NCI-H1048 (cell line): Measurements from ENCODE around the gene PEPD.
"Not testable (repeated sequence)": the region's sequence is repeated elsewhere in the genome, so short reads cannot be mapped to it uniquely, and the experiment has no call there.

Experiments
- DNase-seq: peaks from one replicate; lab custom pipeline; 2025; lab: John Stamatoyannopoulos, UW

Gene PEPD

DNA sequence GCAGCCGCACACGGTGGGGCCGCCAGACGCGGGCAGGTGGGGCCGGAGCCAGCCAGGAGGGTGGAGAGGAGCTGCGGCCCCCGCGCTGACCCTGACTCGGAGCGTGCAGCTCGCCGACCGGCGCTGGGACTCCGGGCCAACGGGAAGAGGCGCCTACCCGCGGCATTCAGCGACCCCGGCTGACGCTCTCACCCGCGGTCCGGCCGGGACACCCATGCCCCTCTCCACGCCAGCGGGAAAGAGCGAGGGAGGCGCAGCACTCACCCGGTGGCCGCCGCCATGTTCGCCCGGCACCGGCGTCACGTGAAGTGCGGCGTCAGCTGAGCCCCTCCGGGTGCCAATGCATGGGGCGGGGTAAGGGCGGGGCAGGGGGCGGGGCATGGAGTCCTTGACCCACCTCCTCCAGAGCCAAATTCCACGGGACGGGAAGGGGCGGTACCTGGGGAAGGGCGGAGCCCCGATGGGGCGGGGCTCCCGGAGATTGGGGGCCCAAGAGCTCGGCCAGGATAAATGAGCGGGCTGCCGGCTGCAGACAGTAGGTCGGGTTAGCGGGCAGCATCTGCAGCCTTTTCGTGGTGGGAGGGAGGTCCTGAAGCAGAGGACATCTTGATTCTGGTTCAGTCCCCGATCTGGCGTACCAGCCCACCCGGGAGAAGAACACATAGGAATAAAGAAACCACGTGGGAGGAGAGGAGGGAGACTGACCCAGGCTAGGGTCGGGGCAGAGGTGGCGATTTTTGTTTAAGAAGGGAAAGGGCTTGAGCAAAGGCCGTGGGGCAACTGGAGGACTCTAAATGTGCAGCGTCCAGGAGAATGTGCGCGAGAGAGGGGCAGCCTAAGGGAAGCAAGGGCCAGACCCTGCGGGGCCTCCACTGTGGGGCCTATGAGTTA lies at the start of gene PEPD:
TSS of gene PEPD (minus strand) at position 312 of the 891 bp plus-strand sequence. CDS start at position 281, 31 bp downstream.
- no peak for DNase-seq

DNA sequence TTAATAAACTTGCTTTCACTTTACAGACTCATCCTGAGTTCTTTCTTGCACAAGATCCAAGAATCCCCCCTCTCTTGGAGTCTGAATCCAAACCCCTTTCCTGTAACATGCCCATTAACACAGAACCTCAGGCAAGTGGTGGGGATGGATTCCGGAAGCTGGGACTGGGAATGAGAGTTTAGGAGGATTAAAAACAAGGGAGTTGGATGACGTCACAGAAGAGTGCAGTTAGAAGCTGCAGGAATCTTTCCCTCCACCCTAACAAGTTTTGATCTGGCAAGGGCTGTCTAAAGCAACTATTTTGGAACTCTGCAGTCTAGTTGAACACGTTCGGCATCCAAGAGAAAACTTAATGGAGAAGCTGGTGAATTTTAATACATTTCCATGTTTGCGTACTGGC lies 48.2 kb upstream of the PEPD start:
- no peak for DNase-seq

DNA sequence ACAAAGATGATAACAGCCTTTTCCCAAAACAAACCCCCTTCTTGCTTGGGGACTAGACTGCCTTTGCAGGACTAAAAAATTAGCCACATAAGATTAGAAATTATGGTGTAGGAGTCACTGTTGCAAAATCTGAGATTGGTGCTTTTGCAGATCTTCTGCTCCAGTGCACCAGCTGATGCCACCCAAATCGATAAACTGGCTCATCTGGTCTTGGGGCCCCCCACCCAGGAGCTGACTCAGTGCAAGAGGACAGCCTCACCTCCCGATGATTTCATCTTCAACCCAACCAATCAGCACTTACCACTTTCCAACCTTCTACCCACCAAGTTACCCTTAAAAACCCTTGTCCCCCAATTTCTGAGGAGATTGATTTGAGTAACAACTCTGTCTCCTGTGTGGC lies 47.1 kb upstream of the PEPD start:
- DNase-seq = no peak

DNA sequence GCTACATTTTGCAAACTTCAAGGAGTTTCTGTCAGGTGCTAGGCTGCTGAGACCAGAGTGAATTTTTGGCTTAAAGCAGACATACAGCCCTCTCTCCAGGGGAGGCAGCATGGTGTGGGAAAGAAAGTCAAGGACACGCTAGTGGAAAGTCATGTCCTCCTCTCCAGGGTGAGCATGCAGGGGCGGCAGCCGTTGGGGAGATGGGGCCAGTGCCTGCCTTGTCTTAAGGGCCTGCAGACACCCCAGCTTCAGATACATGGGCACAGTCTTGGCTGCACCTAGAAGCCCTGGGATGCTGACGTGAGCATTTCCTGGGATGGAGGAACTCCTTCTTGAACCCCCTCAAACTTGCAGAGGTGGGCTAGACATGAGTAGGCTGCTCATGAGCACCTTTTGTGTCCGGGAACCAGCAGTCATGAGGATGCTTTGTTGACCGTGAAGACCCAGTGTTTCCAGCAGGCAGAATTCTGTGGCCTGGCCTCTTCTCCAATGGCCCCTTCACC lies 43.3 kb upstream of the PEPD start:
- DNase-seq = no peak

DNA sequence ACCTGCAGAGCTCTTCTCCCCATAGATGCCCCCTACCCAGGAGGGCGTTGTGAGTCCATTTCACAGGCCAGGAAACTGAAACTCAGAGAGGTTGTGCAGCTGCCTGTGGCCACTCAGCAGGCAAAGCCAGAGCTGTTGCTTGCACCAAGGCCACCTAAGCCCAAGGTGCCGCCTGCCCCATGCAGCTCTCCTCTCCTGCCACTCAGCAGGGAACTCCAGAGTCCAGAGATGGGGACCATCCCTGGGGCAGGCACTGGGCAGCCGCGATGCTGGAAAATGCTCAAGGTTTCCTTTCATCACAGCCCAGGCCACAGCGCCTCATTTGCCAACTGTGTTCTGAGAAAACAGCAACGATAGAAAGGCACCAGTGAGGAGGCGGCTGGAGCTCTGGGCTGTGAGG lies 41.0 kb upstream of the PEPD start:
- DNase-seq = no peak

DNA sequence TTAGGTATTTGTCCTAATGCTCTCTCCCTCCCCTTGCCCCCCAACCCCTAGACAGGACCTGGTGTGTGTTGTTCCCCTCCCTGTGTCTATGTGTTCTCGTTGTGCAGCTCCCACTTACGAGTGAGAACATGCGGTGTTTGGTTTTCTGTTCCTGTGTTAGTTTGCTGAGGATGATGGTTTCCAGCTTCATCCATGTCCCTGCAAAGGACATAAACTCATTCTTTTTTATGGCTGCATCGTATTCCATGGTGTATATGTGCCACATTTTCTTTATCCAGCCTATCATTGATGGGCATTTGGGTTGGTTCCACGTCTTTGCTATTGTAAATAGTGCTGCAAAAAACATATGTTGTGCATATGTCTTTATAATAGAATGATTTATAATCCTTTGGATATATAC lies 40.1 kb upstream of the PEPD start:
- DNase-seq = not testable (repeated sequence)

DNA sequence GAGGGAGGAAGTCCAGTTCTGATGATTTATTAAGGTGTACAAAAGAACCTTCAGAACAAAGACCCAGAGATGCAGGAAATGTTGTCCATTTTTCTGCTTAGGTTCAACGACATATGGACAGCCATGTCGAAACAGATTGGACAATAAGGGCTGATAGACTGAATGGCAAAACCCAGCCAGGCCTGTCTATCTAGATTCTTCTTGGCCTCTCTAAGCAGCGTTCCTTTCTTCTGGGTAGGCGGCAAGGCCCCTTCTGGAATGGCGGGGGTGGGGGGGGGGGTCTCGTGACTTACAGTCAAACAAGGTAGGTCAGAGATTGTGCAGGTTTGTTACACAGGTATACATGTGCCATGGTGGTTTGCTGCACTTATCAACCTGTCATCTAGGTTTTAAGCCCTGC lies 39.7 kb upstream of the PEPD start:
- DNase-seq = no peak

DNA sequence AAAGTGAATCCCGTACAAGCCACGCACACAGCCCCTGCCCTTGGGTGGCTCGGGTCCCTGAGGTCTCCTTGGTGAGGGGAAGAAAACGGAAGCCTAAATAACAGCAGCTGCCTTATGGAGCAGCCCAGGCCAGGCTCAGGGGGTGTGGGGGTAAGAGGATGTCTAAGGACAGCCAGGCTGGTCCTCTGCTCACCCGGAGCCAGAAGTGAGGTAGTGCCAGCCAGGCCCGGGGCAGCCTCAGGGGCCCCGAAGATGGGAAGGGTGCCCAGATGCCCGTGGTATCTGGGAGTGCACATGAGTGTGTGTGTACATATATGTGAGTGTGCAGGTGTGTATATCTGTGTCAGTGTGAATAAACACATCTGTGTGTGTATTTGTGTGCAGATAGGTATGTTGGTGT lies 38.4 kb upstream of the PEPD start:
- no peak for DNase-seq

DNA sequence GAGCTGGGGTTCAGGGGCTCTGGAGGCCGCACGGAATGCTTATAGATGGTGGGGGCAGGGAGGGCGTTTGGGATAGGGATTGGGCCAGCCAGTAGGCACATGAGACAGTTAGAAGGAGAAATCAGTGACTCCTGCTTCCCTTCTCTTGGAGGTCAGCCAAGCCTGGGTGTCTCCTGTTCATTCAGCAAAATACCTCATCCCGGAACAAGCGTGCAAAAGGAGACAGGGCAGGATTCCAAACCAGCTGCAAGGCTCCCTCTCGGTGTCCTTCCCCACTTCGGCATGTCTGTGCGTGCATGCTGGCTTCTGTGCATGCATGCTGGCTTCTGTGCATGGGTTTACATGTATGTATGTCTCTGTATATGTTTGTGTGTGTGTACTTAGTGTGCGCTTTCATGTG lies 37.3 kb upstream of the PEPD start:
- DNase-seq = no peak

DNA sequence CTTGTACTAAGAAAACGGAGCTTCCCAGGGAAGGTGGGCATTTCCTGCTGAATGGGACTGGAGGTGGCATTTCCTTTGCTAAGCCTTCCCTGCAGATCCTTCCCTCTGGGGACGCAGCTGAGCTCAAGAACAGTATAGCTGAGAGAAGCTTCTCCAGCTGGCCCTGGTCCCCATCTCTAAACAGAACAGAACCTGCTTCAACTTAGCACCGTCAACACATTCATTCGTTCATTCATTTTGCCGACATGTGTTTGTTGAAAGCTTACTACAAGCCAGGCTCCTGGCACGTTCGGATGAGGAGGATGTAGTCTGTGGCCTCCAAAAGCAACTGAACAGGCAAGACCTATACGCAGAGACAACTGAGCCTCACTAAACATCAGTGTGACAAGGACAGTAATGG lies 36.6 kb upstream of the PEPD start:
- no peak for DNase-seq

DNA sequence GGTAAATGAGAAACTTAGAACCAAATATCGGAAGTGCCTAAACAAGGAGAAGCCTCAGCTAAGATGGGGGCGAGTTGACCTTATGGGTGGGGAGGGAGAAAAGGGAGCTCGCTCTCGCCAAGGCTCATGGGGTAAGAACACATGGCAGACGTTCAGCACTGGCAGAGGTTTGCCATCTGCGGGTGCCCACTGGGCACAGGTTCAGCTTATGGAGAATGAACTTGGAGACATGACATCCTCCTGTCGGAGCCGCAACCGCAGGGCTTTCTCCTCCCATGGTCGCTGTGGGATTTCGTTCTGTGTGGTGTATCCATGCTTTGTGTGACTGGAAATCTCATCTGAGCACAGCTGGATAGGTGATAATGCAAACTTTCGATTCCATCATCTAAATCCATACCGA lies 36.1 kb upstream of the PEPD start:
- no peak for DNase-seq

DNA sequence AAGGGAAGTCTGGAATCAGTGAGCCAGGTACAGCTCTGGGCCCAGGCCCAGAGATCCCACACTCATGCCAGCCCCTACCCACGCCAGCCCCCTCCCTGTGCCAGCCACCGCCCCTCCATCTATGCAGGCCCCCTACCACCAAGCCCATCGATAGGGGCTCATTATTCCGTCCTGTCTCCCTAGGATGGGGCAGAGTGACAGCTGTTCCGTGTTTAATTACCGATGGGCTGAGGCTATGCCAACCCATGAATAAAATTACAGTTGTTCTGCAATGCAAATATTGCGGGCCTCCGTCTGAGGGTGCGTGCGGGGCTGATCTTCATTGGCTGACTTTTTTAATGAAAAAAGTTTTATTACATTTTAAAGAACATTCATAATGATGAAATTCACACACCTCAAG lies 35.6 kb upstream of the PEPD start:
- no peak for DNase-seq

DNA sequence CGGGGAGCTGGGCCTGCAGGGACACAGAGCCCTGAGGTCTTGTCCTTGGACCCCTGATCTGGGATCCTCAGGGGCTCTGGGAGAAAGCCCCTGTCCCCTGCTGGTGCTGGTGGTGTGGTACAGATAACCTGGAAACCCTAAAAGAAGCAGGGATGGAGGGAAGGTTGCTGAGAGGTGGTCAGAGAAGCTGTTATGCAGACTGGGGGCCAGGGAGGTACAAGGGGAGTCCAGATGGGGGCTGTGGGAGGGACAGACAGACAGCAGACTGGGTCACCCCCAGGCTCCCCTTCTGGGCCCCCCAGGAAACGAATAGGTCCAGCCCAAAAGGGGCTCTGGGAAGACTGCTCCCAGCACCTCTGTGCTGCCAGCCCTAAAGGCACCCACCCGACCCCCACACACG lies 34.7 kb upstream of the PEPD start:
- no peak for DNase-seq

DNA sequence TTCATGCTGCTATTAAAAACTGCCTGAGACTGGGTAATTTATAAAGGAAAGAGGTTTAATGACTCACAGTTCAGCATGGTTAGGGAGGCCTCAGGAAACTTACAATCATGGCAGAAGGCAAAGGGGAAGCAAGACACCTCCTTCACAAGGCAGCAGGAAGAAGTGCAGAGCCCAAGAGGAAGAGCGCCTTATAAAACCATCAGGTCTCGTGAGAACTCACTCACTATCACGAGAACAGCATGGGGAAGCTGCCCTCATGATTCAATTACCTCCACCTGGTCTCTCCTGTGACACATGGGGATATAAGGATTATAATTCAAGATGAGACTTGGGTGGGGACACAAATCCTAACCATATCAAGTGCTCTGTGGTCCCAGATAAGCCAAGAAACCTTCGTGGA lies 34.1 kb upstream of the PEPD start:
- not testable (repeated sequence) for DNase-seq

DNA sequence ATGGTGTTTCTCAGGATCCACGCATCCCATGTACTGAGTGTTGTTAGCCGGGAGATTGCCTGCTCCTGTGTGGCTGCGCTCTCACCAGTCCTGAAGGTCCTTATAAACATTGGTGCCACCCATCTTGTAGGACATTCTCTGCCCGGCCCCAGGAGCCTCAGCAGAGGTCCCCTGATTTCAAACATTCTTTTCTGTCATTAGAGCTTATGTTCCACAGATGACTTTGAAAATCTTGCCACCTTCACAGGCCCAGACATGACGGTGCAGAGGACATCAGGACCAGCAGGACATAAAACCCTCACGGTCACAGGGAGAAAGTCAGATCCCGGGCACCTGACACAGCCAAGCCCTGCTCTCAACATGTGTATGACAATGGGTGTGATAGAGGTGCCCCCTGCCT lies 33.2 kb upstream of the PEPD start:
- no peak for DNase-seq

DNA sequence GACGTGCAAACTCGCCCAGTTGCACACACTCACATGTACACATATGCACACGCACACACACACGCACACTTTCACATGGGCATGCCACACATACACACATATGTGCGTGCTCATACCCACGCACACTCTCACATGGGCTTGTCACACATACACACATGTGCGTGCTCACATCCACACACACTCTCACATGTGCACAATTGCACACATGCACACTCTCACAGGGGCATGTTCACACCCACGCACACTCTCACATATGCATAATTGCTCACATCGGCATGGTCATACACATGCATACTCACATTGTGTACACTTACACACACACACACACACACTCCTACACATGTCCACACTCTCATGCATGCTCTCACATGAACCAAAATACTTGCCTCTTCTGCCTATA lies 32.8 kb upstream of the PEPD start:
- DNase-seq = no peak

DNA sequence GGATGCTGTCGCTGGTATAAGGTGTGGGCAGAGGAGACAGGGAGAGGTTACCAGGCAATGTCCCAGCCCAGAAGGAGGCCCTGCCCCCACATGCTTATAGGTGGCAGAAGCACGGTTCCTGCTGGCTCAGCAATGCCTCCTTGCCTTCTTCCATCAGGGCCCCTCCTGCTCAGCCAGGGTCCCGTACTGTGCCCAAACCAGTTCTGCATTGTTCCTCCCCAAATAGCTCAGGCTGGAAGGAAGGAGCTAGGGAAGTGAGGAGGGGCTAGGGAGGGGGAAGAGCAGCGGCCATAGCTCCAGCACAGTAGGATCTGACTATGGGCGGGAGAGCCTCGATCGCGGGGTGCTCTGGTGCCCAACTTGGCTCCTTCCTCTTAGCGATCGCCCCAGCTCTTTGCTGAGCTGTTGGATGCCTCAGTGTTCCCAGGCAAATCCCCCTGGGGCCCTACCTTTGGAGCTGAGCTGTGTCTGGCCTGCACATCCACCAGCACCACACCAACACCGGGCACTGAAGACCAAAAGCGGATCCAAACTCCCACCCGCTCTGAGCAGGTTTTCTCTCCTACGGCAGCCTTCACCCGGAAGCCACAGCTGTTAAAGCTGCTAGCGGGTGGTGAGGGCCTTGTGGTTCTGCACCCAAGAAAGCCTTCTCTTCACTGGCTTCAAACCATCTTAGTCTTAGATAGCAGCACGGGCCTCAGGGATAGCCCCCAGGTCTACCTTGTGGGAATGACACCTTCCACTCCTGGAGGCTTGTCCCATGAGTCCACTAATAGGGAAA lies 32.1 kb upstream of the PEPD start:
- no peak for DNase-seq

DNA sequence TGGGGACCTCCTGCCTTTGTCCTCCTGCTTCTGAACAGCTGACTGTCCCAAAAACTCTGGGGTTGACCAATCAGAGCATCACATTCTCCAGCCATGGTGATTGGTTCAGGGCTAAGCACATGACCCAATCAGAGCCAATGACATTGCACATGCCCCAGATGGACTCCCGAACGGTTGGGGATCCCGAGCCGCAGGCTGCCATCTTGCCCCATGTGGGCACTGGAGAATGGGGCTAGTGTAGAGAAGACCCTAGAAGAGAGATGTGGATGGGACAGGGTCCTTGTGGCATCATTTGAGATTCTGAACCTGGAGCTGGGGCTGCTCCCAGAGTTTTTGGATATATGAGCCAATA lies 31.3 kb upstream of the PEPD start:
- no peak for DNase-seq

DNA sequence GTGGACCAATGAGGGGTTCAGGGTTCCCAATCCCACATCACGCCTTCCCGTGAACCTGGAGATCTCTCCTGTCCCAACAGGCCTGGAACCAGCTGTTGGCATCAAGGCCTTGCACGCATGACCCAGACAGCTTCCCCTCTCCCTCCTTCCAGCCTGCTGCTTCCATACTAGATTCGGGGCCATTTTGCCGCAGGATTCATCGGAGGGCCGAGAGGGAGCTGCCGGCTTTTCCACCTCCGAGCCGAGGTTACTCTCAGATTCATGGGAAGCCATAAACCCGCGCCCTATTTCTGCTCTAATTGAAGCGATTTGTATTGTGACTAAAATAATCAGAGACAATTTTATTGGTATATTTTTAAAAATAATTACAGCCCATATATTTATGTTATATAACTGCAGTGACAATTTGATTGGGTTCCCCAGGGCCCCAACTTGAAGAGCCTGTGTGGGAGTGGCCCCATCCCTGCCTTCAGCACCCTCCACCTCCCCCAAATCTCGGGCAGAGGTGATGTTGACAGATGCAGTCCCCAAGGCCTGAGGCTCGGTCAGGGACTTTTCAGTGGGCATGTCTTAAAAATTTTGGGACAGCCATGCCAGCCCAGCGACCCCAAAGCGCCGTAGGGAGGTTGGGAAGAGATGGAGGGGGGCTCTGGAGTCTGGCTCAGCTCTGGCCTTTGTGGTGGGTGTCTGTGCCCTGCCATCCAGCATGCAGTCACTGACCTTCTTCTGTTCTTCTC lies 30.8 kb upstream of the PEPD start:
- DNase-seq = no peak

DNA sequence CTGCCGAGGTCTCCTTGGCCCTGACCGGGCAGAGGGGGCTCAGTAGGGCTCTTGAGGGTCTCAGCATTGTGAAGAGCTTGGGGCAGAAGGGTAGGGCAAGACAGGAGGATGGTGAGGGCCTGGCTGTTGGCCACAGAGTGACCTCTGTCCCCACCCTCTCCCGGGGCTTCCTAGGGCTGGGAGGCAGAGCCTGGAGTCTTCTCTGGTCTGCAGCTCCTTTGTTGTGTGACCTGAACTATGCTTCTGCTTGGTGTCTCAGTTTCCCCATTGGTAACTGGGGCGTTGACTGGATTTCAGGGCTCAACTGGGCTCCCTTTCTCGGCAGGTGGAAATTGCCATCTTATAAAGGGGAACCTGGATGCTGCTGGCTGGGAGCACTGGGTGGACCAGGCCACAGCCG lies 30.1 kb upstream of the PEPD start:
- no peak for DNase-seq

DNA sequence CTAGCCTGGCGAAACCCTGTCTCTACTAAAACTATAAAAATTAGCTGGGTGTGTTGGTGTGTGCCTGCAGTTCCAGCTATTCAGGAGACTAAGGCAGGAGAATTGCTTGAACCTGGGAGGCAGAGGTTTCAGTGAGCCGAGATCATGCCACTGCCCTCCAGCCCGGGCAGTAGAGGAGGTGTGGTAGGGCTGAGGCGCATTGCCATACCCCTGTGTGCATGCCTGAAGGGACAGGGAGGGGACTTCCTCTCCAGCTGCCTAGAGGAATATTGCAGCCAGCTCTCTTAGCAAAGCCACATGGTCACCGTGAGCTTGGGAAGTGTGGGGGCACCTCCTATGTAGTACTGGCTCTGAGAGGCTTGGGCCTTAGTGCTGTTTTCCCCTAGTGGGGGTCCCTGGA lies 29.2 kb upstream of the PEPD start:
- no peak for DNase-seq

DNA sequence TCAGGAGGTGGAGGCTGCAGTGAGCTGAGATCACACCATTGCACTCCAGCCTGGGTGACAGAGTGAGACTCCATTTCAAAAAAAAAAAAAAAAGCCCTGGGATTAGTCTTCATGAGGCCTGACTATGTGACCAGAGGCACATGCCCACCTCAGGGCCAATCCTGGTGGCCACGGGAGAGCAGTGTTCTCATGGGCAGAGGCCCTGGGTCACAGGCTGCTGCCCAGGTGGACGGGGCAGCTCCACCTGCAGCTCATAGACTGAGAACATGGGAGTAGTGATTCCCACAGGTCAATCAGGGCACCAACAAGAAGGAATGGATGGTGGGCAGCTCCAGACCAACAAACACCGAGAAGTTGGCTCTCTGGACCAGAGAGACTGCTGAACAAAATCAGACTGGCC lies 26.1 kb upstream of the PEPD start:
- DNase-seq = no peak

DNA sequence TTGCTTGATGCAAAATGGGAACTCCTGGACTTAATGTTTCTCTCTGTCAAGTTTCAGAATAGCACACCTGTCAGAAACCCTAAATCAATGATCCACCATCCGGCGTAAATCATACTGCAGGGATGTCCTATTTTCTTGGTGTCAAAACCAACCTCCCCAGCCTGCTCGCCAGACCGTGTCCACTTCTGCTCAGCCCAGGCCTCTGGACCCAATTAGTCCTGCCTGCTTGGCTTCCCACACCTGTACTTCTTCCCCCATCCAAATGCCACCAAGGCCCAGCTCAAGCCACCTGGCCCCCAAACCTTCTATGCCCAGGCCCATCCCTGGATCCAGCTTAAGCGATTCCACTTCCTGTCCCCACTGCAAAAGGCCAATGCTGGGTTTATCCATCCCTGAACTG lies 25.1 kb upstream of the PEPD start:
- DNase-seq = no peak
